HCT116 (cell line): ENCODE data around the gene SLC22A4. TPM values are rescaled to one million over a fixed set of nuclear protein-coding genes. Genes with fewer than 3 reads are reported as not detected.

Experiments used
- ATAC-seq: fragments of 200-7000 bp; cut with Tn5 transposase; 2 replicates; pipeline ENCODE4 v1.9.1; 2020; ENCODE audit warnings: mild to moderate bottlenecking, moderate library complexity
- BruUV-seq: library from RNA; stranded (reverse); fragments of 400-500 nt; replicated peaks from 2 replicates; lab custom pipeline; 2021; lab: Mats Ljungman, UMichigan
- CTCF ChIA-PET: fragments of 300-600 bp; sonication (Branson Sonifier 250); formaldehyde crosslinking; loops from one replicate; lab custom pipeline; 2021; ENCODE audit warnings: antibody characterized with exemption; lab: Charles Lee
- POLR2A ChIA-PET: fragments of 300-600, 350-600 bp; sonication (Branson Sonifier 250); formaldehyde crosslinking; loops from one replicate; lab custom pipeline; 2021; ENCODE audit warnings: antibody characterized with exemption; lab: Charles Lee
- RAD21 ChIA-PET, 2 experiments: fragments of 300-600 bp; sonication (Branson Sonifier 250); formaldehyde crosslinking; loops; one replicate each; lab custom pipeline; 2023; ENCODE audit warnings: low total read pairs in 2 of 2; ENCODE audit not compliant: uncharacterized antibody in 2 of 2, unreplicated experiment in 2 of 2, low non-redundant PET in 1 of 2; lab: Charles Lee
- DNase-seq: peaks from one replicate; pipeline ENCODE4 v3.0.0-alpha.2; 2010; ENCODE audit warnings: low read depth, low spot score
- H2AFZ ChIP-seq: fragments of 200-600 bp; shearing (Covaris generic), sonication (generic); 2 replicates; pipeline ENCODE4 v1.6.1; 2017; ENCODE audit warnings: low read depth, mixed run types, mixed read lengths, antibody characterized with exemption, low read length; ENCODE audit not compliant: poor library complexity, severe bottlenecking
- H3K27ac ChIP-seq: 2 replicates; pipeline ENCODE4 v1.5.1; 2012; ENCODE audit warnings: low read depth, low read length
- H3K27me3 ChIP-seq: fragments of 200-600 bp; sonication (generic); 2 replicates; pipeline ENCODE4 v1.6.1; 2016; ENCODE audit warnings: mixed run types, low read length, mixed read lengths; ENCODE audit not compliant: insufficient read depth
- H3K36me3 ChIP-seq, 2 experiments: fragments of 200-500 bp in 1 of 2; fragments of 200-600 bp in 1 of 2; sonication (Bioruptor generic) in 1 of 2; sonication (generic) in 1 of 2; 2 replicates each; pipeline versions ENCODE4 v1.5.1 to v1.6.1; 2014 to 2016; ENCODE audit warnings: low read length in 2 of 2, inconsistent platforms in 1 of 2, mixed read lengths in 1 of 2, mixed run types in 1 of 2; ENCODE audit not compliant: insufficient read depth in 2 of 2, control insufficient read depth in 1 of 2
- H3K4me1 ChIP-seq, 2 experiments: fragments of 200-600 bp in 1 of 2; sonication (generic) in 1 of 2; 2 replicates each; pipeline versions ENCODE4 v1.5.1 to v1.6.1; 2012 to 2017; ENCODE audit warnings: low read length in 2 of 2, inconsistent platforms in 1 of 2, mild to moderate bottlenecking in 1 of 2, mixed read lengths in 1 of 2, mixed run types in 1 of 2, moderate library complexity in 1 of 2; ENCODE audit not compliant: insufficient read depth in 2 of 2, control insufficient read depth in 1 of 2
- H3K4me2 ChIP-seq: fragments of 200-600 bp; sonication (generic); 2 replicates; pipeline ENCODE4 v1.6.1; 2017; ENCODE audit warnings: mixed run types, low read length, mixed read lengths
- H3K4me3 ChIP-seq, 2 experiments: fragments of 200-600 bp in 1 of 2; sonication (generic) in 1 of 2; replicated peaks in 1 of 2; 2 replicates each; pipeline ENCODE4 v1.5.1; 2011 to 2016; ENCODE audit warnings: low read length in 2 of 2, control low read depth in 1 of 2, low read depth in 1 of 2, mild to moderate bottlenecking in 1 of 2, mixed read lengths in 1 of 2, mixed run types in 1 of 2
- H3K79me2 ChIP-seq: fragments of 200-600 bp; sonication (generic); 2 replicates; pipeline ENCODE4 v1.6.1; 2017; ENCODE audit warnings: mild to moderate bottlenecking, mixed run types, low read length, moderate library complexity, mixed read lengths; ENCODE audit not compliant: insufficient read depth
- H3K9ac ChIP-seq: fragments of 200-600 bp; sonication (generic); 2 replicates; pipeline ENCODE4 v1.6.1; 2016; ENCODE audit warnings: low read length, mixed read lengths
- H3K9me2 ChIP-seq: fragments of 200-600 bp; sonication (generic), shearing (Covaris generic); 2 replicates; pipeline ENCODE4 v1.6.1; 2017; ENCODE audit warnings: mixed run types, mild to moderate bottlenecking, moderate library complexity; ENCODE audit not compliant: insufficient read depth
- H3K9me3 ChIP-seq, 2 experiments: fragments of 200-500 bp in 1 of 2; fragments of 200-600 bp in 1 of 2; sonication (Bioruptor generic) in 1 of 2; sonication (generic) in 1 of 2; 2 replicates each; pipeline ENCODE4 v1.6.1; 2014 to 2017; ENCODE audit warnings: low read length in 2 of 2, mixed read lengths in 2 of 2, inconsistent platforms in 1 of 2, low read depth in 1 of 2, mild to moderate bottlenecking in 1 of 2, mixed run types in 1 of 2, moderate library complexity in 1 of 2; ENCODE audit not compliant: control insufficient read depth in 1 of 2, insufficient read depth in 1 of 2
- H4K20me1 ChIP-seq: fragments of 200-600 bp; sonication (generic), shearing (Covaris generic); 2 replicates; pipeline ENCODE4 v1.6.1; 2017; ENCODE audit warnings: mixed run types, mild to moderate bottlenecking, moderate library complexity; ENCODE audit not compliant: insufficient read depth
- CBX3 ChIP-seq: IDR thresholded peaks from 2 replicates; pipeline ENCODE4 v1.6.1; 2012; ENCODE audit warnings: low read depth
- CEBPB ChIP-seq: IDR thresholded peaks from 2 replicates; pipeline ENCODE4 v1.6.1; 2012; ENCODE audit warnings: low read depth
- ELF1 ChIP-seq: IDR thresholded peaks from 2 replicates; pipeline ENCODE4 v1.6.1; 2012; ENCODE audit warnings: low read depth, borderline replicate concordance
- EZH2 ChIP-seq: fragments of 200-600 bp; sonication (generic); IDR thresholded peaks from 2 replicates; pipeline ENCODE4 v1.6.1; 2017; ENCODE audit warnings: antibody characterized with exemption, mixed run types
- EZH2phosphoT487 ChIP-seq: fragments of 200-600 bp; IDR thresholded peaks from 2 replicates; pipeline ENCODE4 v1.6.1; 2018; ENCODE audit warnings: antibody characterized with exemption, borderline replicate concordance
- FOSL1 ChIP-seq: IDR thresholded peaks from 2 replicates; pipeline ENCODE4 v1.6.1; 2012; ENCODE audit warnings: low read depth
- POLR2AphosphoS5 ChIP-seq: IDR thresholded peaks from 2 replicates; pipeline ENCODE4 v1.6.1; 2011; ENCODE audit warnings: mild to moderate bottlenecking, low read depth, low read length, moderate library complexity
- RAD21 ChIP-seq: IDR thresholded peaks from 2 replicates; pipeline ENCODE4 v1.6.1; 2012; ENCODE audit warnings: low read depth, mild to moderate bottlenecking
- SIN3A ChIP-seq: IDR thresholded peaks from 2 replicates; pipeline ENCODE4 v1.6.1; 2012; ENCODE audit warnings: low read depth
- SP1 ChIP-seq: IDR thresholded peaks from 2 replicates; pipeline ENCODE4 v1.6.1; 2012; ENCODE audit warnings: low read depth
- SRF ChIP-seq: IDR thresholded peaks from 2 replicates; pipeline ENCODE4 v1.6.1; 2012; ENCODE audit warnings: low read depth
- ZFX ChIP-seq: fragments of 450-650 bp; IDR thresholded peaks from 2 replicates; pipeline ENCODE4 v1.6.1; 2017
- ZNF274 ChIP-seq: fragments of 200-500 bp; sonication (Bioruptor generic); IDR thresholded peaks from 2 replicates; pipeline ENCODE4 v1.6.1; 2014; ENCODE audit warnings: mild to moderate bottlenecking, low read depth, low read length, inconsistent platforms
- intact Hi-C: fragments of 100-400 bp; cut with micrococcal nuclease; formaldehyde crosslinking; loops from 2 replicates; pipeline ENCODE4 v1.10.0; 2022
- total RNA-seq: library from RNA; stranded (reverse); gene quantifications from one replicate; pipeline ENCODE4 v1.2.1, GENCODE V29; 2021; ENCODE audit not compliant: unreplicated experiment
- TF ChIP-seq, protein P1 (sequence below): IDR thresholded peaks from 2 replicates; pipeline ENCODE4 v1.6.1; 2012; ENCODE audit warnings: low read depth
- TF ChIP-seq, protein P2 (sequence below): IDR thresholded peaks from 2 replicates; pipeline ENCODE4 v1.6.1; 2012
- TF ChIP-seq, protein P3 (sequence below), 3 experiments: fragments of 200-600 bp in 1 of 3; sonication (generic) in 1 of 3; IDR thresholded peaks in 2 of 3; conservative IDR thresholded peaks in 1 of 3; 2 replicates each; pipeline ENCODE4 v1.5.1; 2012 to 2017; ENCODE audit warnings: low read depth in 2 of 3, low read length in 2 of 3, antibody characterized with exemption in 1 of 3, borderline replicate concordance in 1 of 3, control low read depth in 1 of 3, mild to moderate bottlenecking in 1 of 3, mixed read lengths in 1 of 3, mixed run types in 1 of 3, moderate library complexity in 1 of 3; ENCODE audit not compliant: insufficient read depth in 1 of 3
- TF ChIP-seq, protein P4 (sequence below): IDR thresholded peaks from 2 replicates; pipeline ENCODE4 v1.6.1; 2011; ENCODE audit warnings: mild to moderate bottlenecking, low read length, moderate library complexity; ENCODE audit not compliant: insufficient replicate concordance; ENCODE audit errors: extremely low read depth
- TF ChIP-seq, protein P5 (sequence below): IDR thresholded peaks from 2 replicates; pipeline ENCODE4 v1.6.1; 2012

SLC22A4 gene
- total RNA-seq, 1 experiment from 2014 or later = 0.59 TPM

DNA sequence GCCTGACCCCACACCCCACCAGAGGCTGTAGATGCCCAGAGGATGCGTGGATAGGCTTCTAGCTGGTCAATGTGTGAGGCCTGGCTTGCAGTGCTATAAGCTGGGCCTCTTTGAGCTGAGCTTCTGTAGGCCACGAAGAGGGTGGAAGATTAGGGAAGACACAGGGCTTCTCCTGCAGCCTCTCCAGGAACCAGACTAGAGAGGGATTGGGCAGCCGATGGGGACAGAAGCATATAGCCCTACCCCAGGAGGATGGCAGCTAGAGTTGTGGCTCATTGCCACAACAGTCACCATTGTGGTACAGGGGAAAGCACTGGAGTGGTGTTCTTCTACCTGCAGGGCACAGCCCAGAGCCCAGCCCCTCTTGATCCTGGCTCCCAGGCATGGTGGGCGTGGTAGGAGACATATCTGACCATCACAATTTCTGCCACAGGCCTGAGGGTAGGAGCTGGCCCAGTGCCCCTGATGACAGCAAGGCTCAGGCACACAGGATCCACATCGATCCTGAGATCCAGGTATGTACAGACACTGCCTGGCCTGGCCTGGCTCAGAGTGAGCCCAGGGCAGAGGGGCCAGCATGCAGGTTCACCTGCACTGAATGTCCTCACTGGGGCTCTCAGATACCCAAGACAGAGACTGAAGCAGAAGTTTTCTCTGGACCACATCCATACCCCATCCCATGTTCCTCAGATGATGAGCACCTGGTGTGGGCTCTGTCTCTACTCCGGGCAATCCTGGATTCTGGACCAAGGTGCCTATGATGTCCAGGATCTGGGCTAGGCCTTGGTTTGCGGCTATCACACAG is 28.0 kb upstream of the SLC22A4 start:
- Histone ChIP-seq H3K9me2 (no peaks in the 10 kb centered on the region), H4K20me1 (no peaks in the 10 kb centered on the region), H2AFZ (no peak overlapping the region), H3K9ac (no peak overlapping the region), H3K9me3 (no peaks in the 10 kb centered on the region), H3K27ac (no peak overlapping the region), H3K79me2 (no peaks in the 10 kb centered on the region), H3K4me2 (0 out of 2 replicates have a peak overlapping the region, but pooled peaks have one; percentile 1), H3K4me3 (no peak overlapping the region), H3K36me3 (no peaks in the 10 kb centered on the region), H3K27me3 (no peaks in the 10 kb centered on the region), H3K4me1 (peaks cover 6 to 46% of the 10 kb centered on the region in 2 experiments)
- BruUV-seq = no TSS peak
- ChIA-PET POLR2A (no interaction called here), RAD21 (no interaction called here), CTCF (no interaction called here)
- intact Hi-C loops = no loop called here
- ATAC-seq (no peak), DNase-seq (no peak)
- TF ChIP-seq, protein P1, sequence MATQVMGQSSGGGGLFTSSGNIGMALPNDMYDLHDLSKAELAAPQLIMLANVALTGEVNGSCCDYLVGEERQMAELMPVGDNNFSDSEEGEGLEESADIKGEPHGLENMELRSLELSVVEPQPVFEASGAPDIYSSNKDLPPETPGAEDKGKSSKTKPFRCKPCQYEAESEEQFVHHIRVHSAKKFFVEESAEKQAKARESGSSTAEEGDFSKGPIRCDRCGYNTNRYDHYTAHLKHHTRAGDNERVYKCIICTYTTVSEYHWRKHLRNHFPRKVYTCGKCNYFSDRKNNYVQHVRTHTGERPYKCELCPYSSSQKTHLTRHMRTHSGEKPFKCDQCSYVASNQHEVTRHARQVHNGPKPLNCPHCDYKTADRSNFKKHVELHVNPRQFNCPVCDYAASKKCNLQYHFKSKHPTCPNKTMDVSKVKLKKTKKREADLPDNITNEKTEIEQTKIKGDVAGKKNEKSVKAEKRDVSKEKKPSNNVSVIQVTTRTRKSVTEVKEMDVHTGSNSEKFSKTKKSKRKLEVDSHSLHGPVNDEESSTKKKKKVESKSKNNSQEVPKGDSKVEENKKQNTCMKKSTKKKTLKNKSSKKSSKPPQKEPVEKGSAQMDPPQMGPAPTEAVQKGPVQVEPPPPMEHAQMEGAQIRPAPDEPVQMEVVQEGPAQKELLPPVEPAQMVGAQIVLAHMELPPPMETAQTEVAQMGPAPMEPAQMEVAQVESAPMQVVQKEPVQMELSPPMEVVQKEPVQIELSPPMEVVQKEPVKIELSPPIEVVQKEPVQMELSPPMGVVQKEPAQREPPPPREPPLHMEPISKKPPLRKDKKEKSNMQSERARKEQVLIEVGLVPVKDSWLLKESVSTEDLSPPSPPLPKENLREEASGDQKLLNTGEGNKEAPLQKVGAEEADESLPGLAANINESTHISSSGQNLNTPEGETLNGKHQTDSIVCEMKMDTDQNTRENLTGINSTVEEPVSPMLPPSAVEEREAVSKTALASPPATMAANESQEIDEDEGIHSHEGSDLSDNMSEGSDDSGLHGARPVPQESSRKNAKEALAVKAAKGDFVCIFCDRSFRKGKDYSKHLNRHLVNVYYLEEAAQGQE = no peak
- TF ChIP-seq ELF1 (no peak), RAD21 (no peak), ZNF274 (no peak), CBX3 (no peak), CEBPB (no peak), SRF (no peak), POLR2AphosphoS5 (no peak), EZH2 (no peak), ZFX (no peak), FOSL1 (no peak), SIN3A (no peak), SP1 (no peak), EZH2phosphoT487 (no peak)
- TF ChIP-seq, protein P2, sequence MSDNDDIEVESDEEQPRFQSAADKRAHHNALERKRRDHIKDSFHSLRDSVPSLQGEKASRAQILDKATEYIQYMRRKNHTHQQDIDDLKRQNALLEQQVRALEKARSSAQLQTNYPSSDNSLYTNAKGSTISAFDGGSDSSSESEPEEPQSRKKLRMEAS = no peak
- TF ChIP-seq, protein P3, sequence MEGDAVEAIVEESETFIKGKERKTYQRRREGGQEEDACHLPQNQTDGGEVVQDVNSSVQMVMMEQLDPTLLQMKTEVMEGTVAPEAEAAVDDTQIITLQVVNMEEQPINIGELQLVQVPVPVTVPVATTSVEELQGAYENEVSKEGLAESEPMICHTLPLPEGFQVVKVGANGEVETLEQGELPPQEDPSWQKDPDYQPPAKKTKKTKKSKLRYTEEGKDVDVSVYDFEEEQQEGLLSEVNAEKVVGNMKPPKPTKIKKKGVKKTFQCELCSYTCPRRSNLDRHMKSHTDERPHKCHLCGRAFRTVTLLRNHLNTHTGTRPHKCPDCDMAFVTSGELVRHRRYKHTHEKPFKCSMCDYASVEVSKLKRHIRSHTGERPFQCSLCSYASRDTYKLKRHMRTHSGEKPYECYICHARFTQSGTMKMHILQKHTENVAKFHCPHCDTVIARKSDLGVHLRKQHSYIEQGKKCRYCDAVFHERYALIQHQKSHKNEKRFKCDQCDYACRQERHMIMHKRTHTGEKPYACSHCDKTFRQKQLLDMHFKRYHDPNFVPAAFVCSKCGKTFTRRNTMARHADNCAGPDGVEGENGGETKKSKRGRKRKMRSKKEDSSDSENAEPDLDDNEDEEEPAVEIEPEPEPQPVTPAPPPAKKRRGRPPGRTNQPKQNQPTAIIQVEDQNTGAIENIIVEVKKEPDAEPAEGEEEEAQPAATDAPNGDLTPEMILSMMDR (IDR thresholded peaks at IDR 0.05 in 2 of 3, conservative IDR thresholded peaks at IDR 0.05 in 1 of 3; ENCODE audit: borderline replicate concordance in 1 of 3, insufficient read depth in 1 of 3, low read depth in 2 of 3, low read length in 2 of 3) = no peak
- TF ChIP-seq, protein P4, sequence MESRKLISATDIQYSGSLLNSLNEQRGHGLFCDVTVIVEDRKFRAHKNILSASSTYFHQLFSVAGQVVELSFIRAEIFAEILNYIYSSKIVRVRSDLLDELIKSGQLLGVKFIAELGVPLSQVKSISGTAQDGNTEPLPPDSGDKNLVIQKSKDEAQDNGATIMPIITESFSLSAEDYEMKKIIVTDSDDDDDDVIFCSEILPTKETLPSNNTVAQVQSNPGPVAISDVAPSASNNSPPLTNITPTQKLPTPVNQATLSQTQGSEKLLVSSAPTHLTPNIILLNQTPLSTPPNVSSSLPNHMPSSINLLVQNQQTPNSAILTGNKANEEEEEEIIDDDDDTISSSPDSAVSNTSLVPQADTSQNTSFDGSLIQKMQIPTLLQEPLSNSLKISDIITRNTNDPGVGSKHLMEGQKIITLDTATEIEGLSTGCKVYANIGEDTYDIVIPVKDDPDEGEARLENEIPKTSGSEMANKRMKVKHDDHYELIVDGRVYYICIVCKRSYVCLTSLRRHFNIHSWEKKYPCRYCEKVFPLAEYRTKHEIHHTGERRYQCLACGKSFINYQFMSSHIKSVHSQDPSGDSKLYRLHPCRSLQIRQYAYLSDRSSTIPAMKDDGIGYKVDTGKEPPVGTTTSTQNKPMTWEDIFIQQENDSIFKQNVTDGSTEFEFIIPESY = no peak
- TF ChIP-seq, protein P5, sequence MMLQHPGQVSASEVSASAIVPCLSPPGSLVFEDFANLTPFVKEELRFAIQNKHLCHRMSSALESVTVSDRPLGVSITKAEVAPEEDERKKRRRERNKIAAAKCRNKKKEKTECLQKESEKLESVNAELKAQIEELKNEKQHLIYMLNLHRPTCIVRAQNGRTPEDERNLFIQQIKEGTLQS = no peak
